ENCODE data around the gene HPGDS. TPM values are rescaled to one million over a fixed set of nuclear protein-coding genes. Genes with fewer than 3 reads are reported as not detected.

HPGDS gene
- total and polyA plus RNA-seq, 2 experiments from 2014 or later = not detected

DNA sequence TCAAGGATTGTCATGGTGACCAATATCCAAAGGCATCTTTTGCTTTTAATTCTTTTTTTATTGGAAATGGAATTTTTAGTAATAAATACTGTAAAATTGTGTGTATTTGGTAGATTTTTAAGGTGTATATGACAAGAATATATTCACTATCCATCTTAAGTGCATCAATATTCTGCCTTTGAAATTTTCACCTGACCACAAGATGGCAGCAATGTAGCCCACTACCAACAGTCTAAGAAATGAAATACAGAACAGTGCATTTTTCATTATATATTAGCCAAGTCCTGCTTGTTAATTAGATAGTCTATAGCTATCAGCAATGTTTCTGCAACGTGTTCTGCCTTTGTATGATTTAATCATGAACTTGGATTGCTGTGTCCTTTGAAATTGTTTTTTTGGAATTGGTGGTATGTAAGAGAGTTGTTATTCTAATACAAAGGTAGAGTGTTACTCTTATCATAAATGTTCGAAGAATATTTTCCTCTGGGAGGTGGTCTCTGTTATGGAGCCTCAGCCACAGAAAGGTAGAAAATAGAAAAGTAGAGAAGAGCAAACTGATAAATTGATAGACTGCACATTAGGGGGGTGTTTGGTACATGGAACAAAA, 38.2 kb downstream of the HPGDS start:
- H3K27ac Mint-ChIP-seq = no peak overlapping the region
- no peaks in the 10 kb centered on the region for H3K27me3 Mint-ChIP-seq (ENCODE audit: insufficient read depth, low read depth, poor library complexity)
- no peaks in the 10 kb centered on the region for H4K20me1 ChIP-seq (replicated peaks; ENCODE audit: insufficient read depth)
- H3K9me2 ChIP-seq (ENCODE audit: insufficient read depth) = no peaks in the 10 kb centered on the region
- H3K36me3 Mint-ChIP-seq (ENCODE audit: low read depth) = no peaks in the 10 kb centered on the region
- no peaks in the 10 kb centered on the region for H3K4me1 Mint-ChIP-seq
- no peak overlapping the region for H3K27ac ChIP-seq (ENCODE audit: low read depth)
- no peaks in the 10 kb centered on the region for H3K4me1 ChIP-seq (ENCODE audit: insufficient read depth)
- no peak overlapping the region for H3K4me3 Mint-ChIP-seq
- H3K36me3 ChIP-seq (ENCODE audit: insufficient read depth) = no peaks in the 10 kb centered on the region
- peak; percentile 43; the same call in 1 of the 3 replicates for ATAC-seq
- no peaks in the 10 kb centered on the region for H3K79me2 ChIP-seq (replicated peaks; ENCODE audit: insufficient read depth)
- H3K27me3 ChIP-seq (ENCODE audit: insufficient read depth) = no peaks in the 10 kb centered on the region
- no peak overlapping the region for H2AFZ ChIP-seq
- TF ChIP-seq ETS1 (IDR thresholded peaks at IDR 0.05) = no peak
- TF ChIP-seq, protein P1, sequence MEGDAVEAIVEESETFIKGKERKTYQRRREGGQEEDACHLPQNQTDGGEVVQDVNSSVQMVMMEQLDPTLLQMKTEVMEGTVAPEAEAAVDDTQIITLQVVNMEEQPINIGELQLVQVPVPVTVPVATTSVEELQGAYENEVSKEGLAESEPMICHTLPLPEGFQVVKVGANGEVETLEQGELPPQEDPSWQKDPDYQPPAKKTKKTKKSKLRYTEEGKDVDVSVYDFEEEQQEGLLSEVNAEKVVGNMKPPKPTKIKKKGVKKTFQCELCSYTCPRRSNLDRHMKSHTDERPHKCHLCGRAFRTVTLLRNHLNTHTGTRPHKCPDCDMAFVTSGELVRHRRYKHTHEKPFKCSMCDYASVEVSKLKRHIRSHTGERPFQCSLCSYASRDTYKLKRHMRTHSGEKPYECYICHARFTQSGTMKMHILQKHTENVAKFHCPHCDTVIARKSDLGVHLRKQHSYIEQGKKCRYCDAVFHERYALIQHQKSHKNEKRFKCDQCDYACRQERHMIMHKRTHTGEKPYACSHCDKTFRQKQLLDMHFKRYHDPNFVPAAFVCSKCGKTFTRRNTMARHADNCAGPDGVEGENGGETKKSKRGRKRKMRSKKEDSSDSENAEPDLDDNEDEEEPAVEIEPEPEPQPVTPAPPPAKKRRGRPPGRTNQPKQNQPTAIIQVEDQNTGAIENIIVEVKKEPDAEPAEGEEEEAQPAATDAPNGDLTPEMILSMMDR (conservative IDR thresholded peaks at IDR 0.05; ENCODE audit: low read depth in 2 of 2) = peak; percentile 73 to 85
- no peaks in the 10 kb centered on the region for H3F3A ChIP-seq (replicated peaks; ENCODE audit: low read depth)
- peak; percentile 52 for DNase-seq (ENCODE audit: low spot score)
- no peaks in the 10 kb centered on the region for H3K9me3 Mint-ChIP-seq
- no peak overlapping the region for H3K4me3 ChIP-seq
- H3K4me2 ChIP-seq = no peak overlapping the region

- Histone ChIP-seq H3K4me2 (no peak overlapping the region), H3K4me1 (ENCODE audit: insufficient read depth) (no peaks in the 10 kb centered on the region), H4K20me1 (replicated peaks; ENCODE audit: insufficient read depth) (no peaks in the 10 kb centered on the region), H3K9me2 (ENCODE audit: insufficient read depth) (no peaks in the 10 kb centered on the region), H3K79me2 (replicated peaks; ENCODE audit: insufficient read depth) (no peaks in the 10 kb centered on the region), H3K27me3 (ENCODE audit: insufficient read depth) (no peaks in the 10 kb centered on the region), H2AFZ (no peak overlapping the region), H3K36me3 (ENCODE audit: insufficient read depth) (no peaks in the 10 kb centered on the region), H3K27ac (ENCODE audit: low read depth) (no peak overlapping the region), H3F3A (replicated peaks; ENCODE audit: low read depth) (no peaks in the 10 kb centered on the region), H3K4me3 (no peak overlapping the region)
- no peak overlapping the region for H3K4me3 Mint-ChIP-seq
- H3K27ac Mint-ChIP-seq = no peak overlapping the region
- H3K9me3 Mint-ChIP-seq = no peaks in the 10 kb centered on the region
- ATAC-seq = no peak
- no peaks in the 10 kb centered on the region for H3K27me3 Mint-ChIP-seq (ENCODE audit: insufficient read depth, low read depth, poor library complexity)
- TF ChIP-seq ZNF331 (CRISPR knock-in tag; IDR thresholded peaks at IDR 0.05; ENCODE audit: low read depth) (no peak), JUNB (IDR thresholded peaks at IDR 0.05; ENCODE audit: unreplicated experiment) (no peak), EZH2 (IDR thresholded peaks at IDR 0.05; ENCODE audit: low read depth, unreplicated experiment) (no peak), STAT1 (IDR thresholded peaks at IDR 0.05; ENCODE audit: unreplicated experiment) (no peak), ETS1 (IDR thresholded peaks at IDR 0.05) (no peak), ZNF114 (CRISPR knock-in tag; IDR thresholded peaks at IDR 0.05) (no peak), CREB1 (CRISPR knock-in tag; IDR thresholded peaks at IDR 0.05; ENCODE audit: low read depth) (no peak), POLR2AphosphoS5 (IDR thresholded peaks at IDR 0.05; ENCODE audit: low read depth) (no peak)
- TF ChIP-seq, protein P1 (conservative IDR thresholded peaks at IDR 0.05; ENCODE audit: low read depth in 2 of 2) = no peak
- TF ChIP-seq, protein P2, sequence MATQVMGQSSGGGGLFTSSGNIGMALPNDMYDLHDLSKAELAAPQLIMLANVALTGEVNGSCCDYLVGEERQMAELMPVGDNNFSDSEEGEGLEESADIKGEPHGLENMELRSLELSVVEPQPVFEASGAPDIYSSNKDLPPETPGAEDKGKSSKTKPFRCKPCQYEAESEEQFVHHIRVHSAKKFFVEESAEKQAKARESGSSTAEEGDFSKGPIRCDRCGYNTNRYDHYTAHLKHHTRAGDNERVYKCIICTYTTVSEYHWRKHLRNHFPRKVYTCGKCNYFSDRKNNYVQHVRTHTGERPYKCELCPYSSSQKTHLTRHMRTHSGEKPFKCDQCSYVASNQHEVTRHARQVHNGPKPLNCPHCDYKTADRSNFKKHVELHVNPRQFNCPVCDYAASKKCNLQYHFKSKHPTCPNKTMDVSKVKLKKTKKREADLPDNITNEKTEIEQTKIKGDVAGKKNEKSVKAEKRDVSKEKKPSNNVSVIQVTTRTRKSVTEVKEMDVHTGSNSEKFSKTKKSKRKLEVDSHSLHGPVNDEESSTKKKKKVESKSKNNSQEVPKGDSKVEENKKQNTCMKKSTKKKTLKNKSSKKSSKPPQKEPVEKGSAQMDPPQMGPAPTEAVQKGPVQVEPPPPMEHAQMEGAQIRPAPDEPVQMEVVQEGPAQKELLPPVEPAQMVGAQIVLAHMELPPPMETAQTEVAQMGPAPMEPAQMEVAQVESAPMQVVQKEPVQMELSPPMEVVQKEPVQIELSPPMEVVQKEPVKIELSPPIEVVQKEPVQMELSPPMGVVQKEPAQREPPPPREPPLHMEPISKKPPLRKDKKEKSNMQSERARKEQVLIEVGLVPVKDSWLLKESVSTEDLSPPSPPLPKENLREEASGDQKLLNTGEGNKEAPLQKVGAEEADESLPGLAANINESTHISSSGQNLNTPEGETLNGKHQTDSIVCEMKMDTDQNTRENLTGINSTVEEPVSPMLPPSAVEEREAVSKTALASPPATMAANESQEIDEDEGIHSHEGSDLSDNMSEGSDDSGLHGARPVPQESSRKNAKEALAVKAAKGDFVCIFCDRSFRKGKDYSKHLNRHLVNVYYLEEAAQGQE (IDR thresholded peaks at IDR 0.05; ENCODE audit: unreplicated experiment) = no peak
- no peaks in the 10 kb centered on the region; the same call in 2 of the 3 replicates for H3K36me3 Mint-ChIP-seq (ENCODE audit: low read depth)
- H3K4me1 Mint-ChIP-seq = peaks cover 2% of the 10 kb centered on the region; the same call in 1 of the 3 replicates
- no peak for DNase-seq (ENCODE audit: low spot score)
Observed at GRCh38 chr4:94302191-94302590, 40.4 kb downstream of the HPGDS start.

All from GM23338 (cell line).